OCI-LY1 (cell line): ENCODE measurements around the gene SPDYE3.
"Not testable (repeated sequence)": the region's sequence is repeated elsewhere in the genome, so short reads cannot be mapped to it uniquely, and the experiment has no call there.

Experiments
- CTCF ChIP-seq: fragments of 200-600 bp; sonication (generic), shearing (Covaris generic); IDR thresholded peaks from 2 replicates; pipeline ENCODE4 v1.5.1; 2017; ENCODE audit warnings: mild to moderate bottlenecking, antibody characterized with exemption, low read length, moderate library complexity, mixed read lengths
- EZH2 ChIP-seq: fragments of 200-600 bp; sonication (generic), shearing (Covaris generic); IDR thresholded peaks from 2 replicates; pipeline ENCODE4 v1.8.0; 2017; ENCODE audit warnings: borderline replicate concordance, mixed run types, mild to moderate bottlenecking, antibody characterized with exemption, low read length, moderate library complexity, mixed read lengths

- TF ChIP-seq CTCF, EZH2: not testable (repeated sequence)
Observed at GRCh38 chr7:100288258-100288657, 19.2 kb upstream of the SPDYE3 start.
